Measurements from ENCODE around the gene UGT1A8.

UGT1A8 gene

GRCh38 chr2:233801357-233802131, 184.1 kb downstream of the UGT1A8 start:
- H3K9me2 ChIP-seq (replicated peaks; ENCODE audit: low read depth, low read length): no peaks in the 10 kb centered on the region
- no peaks in the 10 kb centered on the region for H3F3A ChIP-seq (ENCODE audit: low read depth)
- no peak overlapping the region for H2AFZ ChIP-seq (ENCODE audit: low read length)
- no peaks in the 10 kb centered on the region for H4K20me1 ChIP-seq (ENCODE audit: insufficient read depth, low read length, poor library complexity, severe bottlenecking)
- no peak overlapping the region for H3K4me3 ChIP-seq (ENCODE audit: low read length, poor library complexity, severe bottlenecking)
- H3K79me2 ChIP-seq (ENCODE audit: insufficient read depth, low read length): no peaks in the 10 kb centered on the region
- no peaks in the 10 kb centered on the region for H3K4me1 ChIP-seq (ENCODE audit: insufficient read depth, low read length, poor library complexity, severe bottlenecking)
- H3K9me3 ChIP-seq (ENCODE audit: insufficient read depth, low read depth, low read length): no peaks in the 10 kb centered on the region
- H3K27me3 ChIP-seq (ENCODE audit: insufficient read depth, low read length, poor library complexity, severe bottlenecking): no peaks in the 10 kb centered on the region
- TF ChIP-seq CTCF (conservative IDR thresholded peaks at IDR 0.05; ENCODE audit: low read length) (no peak), EZH2phosphoT487 (IDR thresholded peaks at IDR 0.05; ENCODE audit: borderline replicate concordance) (no peak)
- H3K9ac ChIP-seq (ENCODE audit: low read depth, low read length, poor library complexity, severe bottlenecking): no peak overlapping the region
- H3K36me3 ChIP-seq (ENCODE audit: insufficient read depth, low read length): no peaks in the 10 kb centered on the region
- no peak overlapping the region for H3K4me2 ChIP-seq (ENCODE audit: low read depth, low read length, poor library complexity, severe bottlenecking)

GRCh38 chr2:233802132-233802815, 184.8 kb downstream of the UGT1A8 start:
- no peak overlapping the region for H3K4me2 ChIP-seq (ENCODE audit: low read depth, low read length, poor library complexity, severe bottlenecking)
- no peaks in the 10 kb centered on the region for H3K9me2 ChIP-seq (replicated peaks; ENCODE audit: low read depth, low read length)
- no peak overlapping the region for H3K9ac ChIP-seq (ENCODE audit: low read depth, low read length, poor library complexity, severe bottlenecking)
- H3K36me3 ChIP-seq (ENCODE audit: insufficient read depth, low read length): no peaks in the 10 kb centered on the region
- H3K4me3 ChIP-seq (ENCODE audit: low read length, poor library complexity, severe bottlenecking): no peak overlapping the region
- no peaks in the 10 kb centered on the region for H3K4me1 ChIP-seq (ENCODE audit: insufficient read depth, low read length, poor library complexity, severe bottlenecking)
- no peaks in the 10 kb centered on the region for H4K20me1 ChIP-seq (ENCODE audit: insufficient read depth, low read length, poor library complexity, severe bottlenecking)
- no peaks in the 10 kb centered on the region for H3K9me3 ChIP-seq (ENCODE audit: insufficient read depth, low read depth, low read length)
- no peak overlapping the region for H2AFZ ChIP-seq (ENCODE audit: low read length)
- no peaks in the 10 kb centered on the region for H3F3A ChIP-seq (ENCODE audit: low read depth)
- no peaks in the 10 kb centered on the region for H3K79me2 ChIP-seq (ENCODE audit: insufficient read depth, low read length)
- no peaks in the 10 kb centered on the region for H3K27me3 ChIP-seq (ENCODE audit: insufficient read depth, low read length, poor library complexity, severe bottlenecking)
- TF ChIP-seq CTCF (conservative IDR thresholded peaks at IDR 0.05; ENCODE audit: low read length) (no peak), EZH2phosphoT487 (IDR thresholded peaks at IDR 0.05; ENCODE audit: borderline replicate concordance) (no peak)

GRCh38 chr2:233803292-233803911, 186.0 kb downstream of the UGT1A8 start:
- H3K4me1 ChIP-seq (ENCODE audit: insufficient read depth, low read length, poor library complexity, severe bottlenecking): no peaks in the 10 kb centered on the region
- TF ChIP-seq CTCF (conservative IDR thresholded peaks at IDR 0.05; ENCODE audit: low read length): no peak
- no peak for TF ChIP-seq EZH2phosphoT487 (IDR thresholded peaks at IDR 0.05; ENCODE audit: borderline replicate concordance)
- H3K27me3 ChIP-seq (ENCODE audit: insufficient read depth, low read length, poor library complexity, severe bottlenecking): no peaks in the 10 kb centered on the region
- no peak overlapping the region for H3K4me2 ChIP-seq (ENCODE audit: low read depth, low read length, poor library complexity, severe bottlenecking)
- no peaks in the 10 kb centered on the region for H3F3A ChIP-seq (ENCODE audit: low read depth)
- H3K4me3 ChIP-seq (ENCODE audit: low read length, poor library complexity, severe bottlenecking): no peak overlapping the region
- H3K79me2 ChIP-seq (ENCODE audit: insufficient read depth, low read length): no peaks in the 10 kb centered on the region
- H3K36me3 ChIP-seq (ENCODE audit: insufficient read depth, low read length): no peaks in the 10 kb centered on the region
- H3K9me2 ChIP-seq (replicated peaks; ENCODE audit: low read depth, low read length): no peaks in the 10 kb centered on the region
- H4K20me1 ChIP-seq (ENCODE audit: insufficient read depth, low read length, poor library complexity, severe bottlenecking): no peaks in the 10 kb centered on the region
- H3K9ac ChIP-seq (ENCODE audit: low read depth, low read length, poor library complexity, severe bottlenecking): no peak overlapping the region
- H2AFZ ChIP-seq (ENCODE audit: low read length): no peak overlapping the region
- H3K9me3 ChIP-seq (ENCODE audit: insufficient read depth, low read depth, low read length): no peaks in the 10 kb centered on the region
